HUDEP-2 (cell line): ENCODE results near the gene ATP1B1.

Source experiments
- DNase-seq, 76 experiments: peaks; one replicate each; lab custom pipeline; 2025; ENCODE audit not compliant: unreplicated experiment in 76 of 76; lab: John Stamatoyannopoulos, UW

ATP1B1 gene

DNA sequence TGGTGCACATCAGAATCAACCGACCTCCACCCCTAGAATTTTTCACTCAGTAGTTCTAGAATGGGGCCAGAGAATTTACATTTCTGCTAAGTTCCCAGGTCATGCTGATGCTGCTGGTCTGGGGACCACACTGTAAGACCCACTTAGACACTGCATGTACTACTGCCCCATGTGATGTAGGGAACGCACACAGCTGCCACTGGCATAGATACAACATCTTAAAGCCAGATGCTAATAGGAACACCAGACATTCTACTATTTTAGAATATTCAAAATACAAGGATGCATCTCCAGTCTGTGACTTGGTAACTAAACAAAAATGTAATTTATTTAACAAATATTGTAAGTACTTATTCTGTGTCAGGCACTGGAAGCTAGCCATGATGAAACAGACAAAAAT, 14.1 kb upstream of the ATP1B1 start:
- DNase-seq = no peak

GRCh38 chr1:169094897-169095569, 11.5 kb upstream of the ATP1B1 start:
- no peak for DNase-seq

DNA sequence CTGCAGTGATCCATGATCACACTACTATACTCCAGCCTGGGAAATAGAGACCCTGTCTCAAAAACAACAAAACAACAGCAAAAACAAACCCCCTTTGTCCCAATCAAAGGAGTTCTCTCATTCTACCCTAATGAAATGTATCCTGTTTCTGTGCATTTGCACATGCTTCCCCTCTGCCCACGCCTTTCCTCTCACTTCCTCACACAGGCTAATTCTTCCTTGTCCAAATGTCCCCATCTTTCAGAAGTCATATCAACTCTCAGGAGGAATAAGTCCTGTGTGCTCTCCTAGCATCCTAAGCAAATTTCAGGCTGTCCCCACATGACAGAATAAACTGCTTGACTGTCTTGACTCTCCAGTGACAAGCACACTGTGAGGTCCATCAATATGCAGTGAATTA, 8.1 kb upstream of the ATP1B1 start:
- DNase-seq = no peak

DNA sequence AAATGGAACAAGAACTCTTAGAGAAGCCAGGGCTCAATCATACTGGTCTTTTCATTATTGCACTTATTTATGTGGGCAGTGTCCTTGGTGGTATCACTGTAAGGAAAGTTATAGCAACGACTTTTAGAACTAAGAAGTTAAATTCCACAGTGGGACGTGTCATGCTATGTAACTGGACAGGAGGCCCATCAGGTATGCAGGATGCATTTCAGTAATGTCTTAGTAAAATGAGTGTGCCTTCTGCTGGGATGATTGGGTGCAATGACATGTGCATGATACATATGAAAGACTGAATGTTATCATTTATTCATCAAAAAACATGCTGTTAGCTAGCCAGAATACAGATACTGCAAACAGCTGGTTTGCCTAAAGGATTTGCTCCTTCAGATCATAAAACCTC, 6.9 kb upstream of the ATP1B1 start:
- no peak for DNase-seq

DNA sequence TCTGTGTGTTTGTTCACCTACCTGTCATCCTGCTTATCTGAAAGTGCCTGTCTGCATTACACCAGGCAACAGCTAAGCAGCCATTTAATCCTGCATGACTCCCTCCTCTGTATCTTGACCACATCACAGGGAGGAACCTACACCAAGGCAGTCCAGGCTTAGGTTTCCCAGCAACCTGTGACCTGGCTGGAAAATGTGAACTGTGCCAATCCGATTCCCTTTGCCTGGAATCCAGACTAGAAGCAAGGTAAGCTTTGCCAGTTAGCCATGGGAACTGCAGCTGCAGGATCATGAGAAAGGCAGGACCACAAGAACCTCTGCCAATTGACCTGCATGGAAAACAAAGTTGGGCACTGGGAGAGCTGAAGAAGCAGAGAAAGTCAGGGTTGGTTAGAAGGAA, 6.3 kb upstream of the ATP1B1 start:
- no peak for DNase-seq

DNA sequence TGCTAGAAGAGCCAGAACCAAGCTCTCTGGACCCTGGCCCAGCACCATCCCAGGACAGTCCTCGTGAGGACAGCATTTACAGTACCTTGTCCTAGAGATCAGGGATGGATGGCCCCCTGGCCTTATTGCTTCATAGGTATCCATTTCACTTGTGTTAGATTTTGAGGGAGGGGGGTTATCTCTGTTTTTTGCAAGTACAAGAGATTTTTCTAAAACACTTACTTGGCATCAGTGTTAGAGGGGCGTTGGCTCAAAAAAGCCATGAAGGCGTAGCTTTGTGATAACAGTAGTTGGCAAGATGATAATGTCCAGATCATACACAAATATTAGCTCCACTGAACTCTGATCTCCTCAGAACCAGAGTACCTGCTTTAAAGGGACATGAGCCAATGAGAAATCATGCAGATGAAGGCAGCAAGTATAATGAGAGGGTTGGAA, 5.8 kb upstream of the ATP1B1 start:
- DNase-seq = peak in 5 of 76 experiments; percentile 6 to 18 (median 10)

GRCh38 chr1:169102567-169102966, 3.9 kb upstream of the ATP1B1 start:
- no peak for DNase-seq

DNA sequence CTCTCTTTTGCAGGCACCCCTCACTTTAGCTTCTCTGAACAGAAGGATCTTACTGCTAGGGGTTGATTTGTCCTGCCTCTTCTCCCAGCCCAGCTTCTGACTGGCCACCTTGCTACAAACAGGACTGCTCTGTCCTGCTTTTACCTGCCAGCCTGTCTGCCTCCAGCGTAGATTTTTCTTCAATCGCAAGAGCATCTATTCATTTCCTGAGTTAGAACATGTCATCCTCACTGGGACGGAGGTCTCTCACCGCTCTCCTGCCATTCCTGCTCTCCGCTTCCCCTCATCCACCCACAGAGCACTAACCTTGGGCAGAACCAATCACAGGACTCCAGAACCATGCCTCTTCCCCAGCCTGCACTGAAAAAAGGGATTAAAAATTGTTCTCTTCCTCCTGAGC, 3.5 kb upstream of the ATP1B1 start:
- no peak for DNase-seq

DNA sequence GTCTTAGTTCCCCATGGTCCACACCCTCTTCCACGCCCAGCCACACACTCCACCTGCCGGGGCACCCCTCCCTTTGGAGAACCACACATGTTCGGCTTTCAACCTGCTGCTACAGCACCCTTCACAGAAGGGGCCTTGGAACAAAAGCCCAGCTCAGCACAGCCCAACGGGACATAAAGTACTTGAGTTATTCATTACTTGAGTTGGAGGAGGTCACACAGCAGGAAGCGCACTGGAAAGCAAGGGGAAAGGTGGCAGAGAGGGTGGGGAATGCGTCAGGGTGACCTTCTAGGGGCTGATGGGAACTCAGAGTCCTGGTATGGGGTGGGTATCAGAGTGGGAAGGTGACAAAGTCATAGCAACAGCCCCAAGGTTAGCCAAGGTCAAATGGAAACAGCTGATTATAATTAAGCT, 3.0 kb upstream of the ATP1B1 start:
- no peak for DNase-seq

DNA sequence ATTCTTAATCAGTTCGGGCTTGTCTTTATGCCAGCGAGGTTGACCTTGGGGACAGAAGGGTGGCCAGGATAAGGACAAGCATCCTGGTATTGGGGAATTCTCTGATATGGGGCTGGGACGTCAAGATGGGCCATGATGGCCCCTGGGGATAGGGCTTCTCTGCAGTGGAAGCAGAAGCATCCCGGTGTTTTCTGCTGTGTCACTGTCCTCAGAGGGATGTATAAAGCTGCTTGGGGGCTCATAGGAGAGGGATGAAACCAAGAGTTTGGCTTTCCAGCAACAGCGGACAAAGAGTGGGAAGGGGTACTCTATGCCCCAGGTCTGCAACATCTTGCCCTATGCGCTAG, 1.4 kb upstream of the ATP1B1 start:
- no peak for DNase-seq

- DNase-seq = peak in 19 of 76 experiments; percentile 8 to 53 (median 19)
Observed at GRCh38 chr1:169105434-169106094, 926 bp upstream of the ATP1B1 start.

GRCh38 chr1:169106921-169107602, 572 bp downstream of the ATP1B1 start:
- DNase-seq = peak in 1 of 76 experiments; percentile 3

- DNase-seq = no peak
Observed at GRCh38 chr1:169107603-169108208, 1.2 kb downstream of the ATP1B1 start.

DNA sequence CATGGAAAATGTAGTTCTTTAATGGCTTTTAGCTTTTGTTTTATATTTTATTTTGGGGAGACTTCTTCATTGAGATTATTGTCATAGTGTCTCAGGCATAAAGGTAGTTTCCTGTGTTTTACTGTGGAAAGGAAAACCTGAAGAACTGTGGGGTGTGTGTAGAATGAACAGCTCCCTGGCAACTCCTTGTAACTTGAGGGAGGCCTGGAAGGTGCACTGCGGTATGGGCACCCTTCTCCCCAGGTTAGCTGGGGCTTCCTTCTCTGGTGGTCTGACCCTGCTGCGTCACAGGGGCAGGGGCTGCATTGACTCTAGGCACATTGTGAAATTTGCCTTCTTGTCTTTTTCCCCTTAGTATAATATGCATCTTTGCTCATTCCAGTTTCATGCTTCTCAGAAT, 1.7 kb downstream of the ATP1B1 start:
- no peak for DNase-seq

DNA sequence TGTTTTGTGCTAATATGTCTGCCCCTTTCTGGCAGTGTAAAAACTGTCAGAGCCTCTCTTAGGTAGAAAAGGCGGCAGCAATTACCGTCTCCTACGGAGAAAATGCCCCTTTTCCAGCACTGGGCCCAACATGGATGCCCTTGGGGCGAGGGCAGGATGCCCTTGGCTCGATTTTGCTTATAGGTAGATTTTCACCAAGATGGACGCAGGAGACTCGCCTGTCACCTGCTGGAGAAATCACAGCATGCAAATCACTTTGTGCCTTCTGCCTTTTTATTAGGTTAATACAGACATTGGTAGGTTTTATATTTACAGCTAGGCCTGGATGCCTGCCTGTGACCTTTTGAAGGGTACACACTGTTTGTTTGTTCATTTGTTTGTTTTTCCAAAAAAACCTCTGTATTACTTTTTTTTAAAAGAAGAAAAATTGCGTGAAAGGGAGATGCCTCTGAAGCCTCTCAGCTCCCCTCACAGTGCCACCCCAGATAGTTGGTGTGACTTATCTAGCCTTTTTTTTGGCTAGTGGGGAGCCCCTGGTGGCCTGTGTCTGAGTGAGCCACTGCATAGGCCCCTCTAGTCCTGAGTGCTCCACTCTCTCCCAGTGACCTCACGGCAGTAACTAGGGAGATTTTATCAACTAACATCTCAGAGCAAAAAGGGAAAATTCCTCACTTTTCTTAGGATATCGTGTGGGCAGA, 2.5 kb downstream of the ATP1B1 start:
- DNase-seq = peak in 2 of 76 experiments; percentile 6

- no peak for DNase-seq
Observed at GRCh38 chr1:169109561-169110134, 3.2 kb downstream of the ATP1B1 start.

DNA sequence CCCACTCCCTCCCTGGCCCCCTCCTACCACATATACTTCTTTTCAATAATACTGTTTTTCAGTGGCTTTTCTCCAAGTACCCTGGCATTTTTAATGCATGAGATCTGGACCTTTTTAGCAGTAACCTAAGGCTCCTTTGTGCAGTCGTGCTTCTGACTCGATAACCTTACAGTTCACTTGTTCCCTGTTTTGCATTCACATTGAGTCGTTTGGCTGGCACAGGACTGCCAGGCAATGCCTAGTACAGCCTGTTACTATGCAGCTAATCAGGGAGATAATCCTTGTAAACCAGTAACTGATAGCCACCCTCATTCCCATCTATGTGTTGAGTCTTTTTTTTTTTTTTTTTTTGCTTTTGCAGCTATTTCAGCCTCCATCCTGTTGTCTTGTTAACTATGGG, 3.7 kb downstream of the ATP1B1 start:
- DNase-seq = no peak

DNA sequence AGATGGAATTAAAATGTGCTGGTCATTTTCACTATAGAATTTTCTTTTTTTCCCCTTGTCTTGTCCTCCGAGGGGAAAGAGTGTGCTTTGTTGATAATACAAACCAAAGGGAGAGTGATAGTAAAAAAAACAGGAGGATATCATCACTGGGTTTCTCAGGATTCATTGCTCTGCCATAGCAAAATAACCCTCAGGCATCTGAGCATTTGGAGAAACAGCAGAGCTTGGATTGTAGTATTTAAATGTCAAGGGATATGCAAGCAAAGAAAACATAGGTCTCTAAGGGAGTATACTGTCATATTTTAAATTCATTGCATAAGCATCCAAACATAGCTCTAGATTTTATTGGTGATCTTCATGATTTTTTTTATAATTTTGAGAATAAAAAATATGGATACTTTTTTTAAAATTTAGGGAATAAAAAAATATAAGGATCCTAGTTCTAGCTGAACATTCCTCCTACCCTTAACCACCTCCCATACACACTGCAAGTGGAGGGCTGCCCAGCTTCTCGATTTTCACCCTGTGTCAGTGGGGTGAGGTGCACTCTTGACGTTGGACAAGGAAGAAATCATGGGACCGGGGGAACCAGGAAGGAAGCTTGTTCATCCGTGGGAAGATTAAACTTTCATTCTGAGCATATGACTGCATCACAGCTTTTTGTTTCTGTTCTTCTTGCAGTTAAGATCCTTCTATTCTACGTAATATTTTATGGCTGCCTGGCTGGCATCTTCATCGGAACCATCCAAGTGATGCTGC, 4.4 kb downstream of the ATP1B1 start:
- DNase-seq = no peak

DNA sequence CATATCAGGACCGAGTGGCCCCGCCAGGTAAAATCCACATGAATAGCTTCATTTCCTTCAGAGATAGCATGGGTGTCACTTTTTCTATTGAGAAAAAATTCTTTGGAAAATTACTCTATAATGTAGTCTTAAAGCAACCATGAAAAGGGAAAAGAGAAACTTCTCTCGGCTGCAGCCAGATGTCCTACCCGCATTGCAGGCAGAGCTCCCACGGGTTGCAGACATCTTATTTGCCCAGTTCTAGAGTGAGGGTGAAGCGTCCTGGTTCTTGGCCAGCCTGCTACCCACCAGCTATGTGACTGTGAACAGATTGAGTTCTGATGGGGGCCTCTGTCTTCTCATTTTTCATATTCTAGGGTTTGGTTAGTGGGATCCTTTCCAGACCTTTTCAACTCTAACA, 5.0 kb downstream of the ATP1B1 start:
- no peak for DNase-seq

DNA sequence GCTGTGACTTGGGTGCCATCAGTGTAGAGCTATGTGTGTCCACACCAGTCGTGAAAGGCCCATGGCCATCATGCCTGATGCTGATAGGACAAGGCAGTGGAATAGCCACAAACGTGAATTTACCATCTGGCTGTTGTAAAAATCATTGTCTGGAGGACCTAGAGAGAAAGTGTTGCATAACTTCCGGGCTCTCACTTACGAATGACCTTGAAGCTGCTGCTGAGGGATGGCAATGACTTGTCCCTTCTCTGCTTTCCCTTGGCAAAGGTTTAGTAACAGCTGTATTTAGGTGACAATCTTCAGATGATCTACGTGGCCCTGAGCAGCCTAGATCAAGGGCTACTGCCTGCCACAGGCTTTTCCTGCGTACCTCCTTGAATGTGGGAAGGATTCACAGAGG, 5.8 kb downstream of the ATP1B1 start:
- DNase-seq = no peak
